Ishikawa (cell line): Measurements from ENCODE around the gene ABCG1.

Experiments
- CEBPB ChIP-seq: IDR thresholded peaks from 2 replicates; pipeline ENCODE4 v1.6.1; 2012
- CREB1 ChIP-seq: IDR thresholded peaks from 2 replicates; pipeline ENCODE4 v1.6.1; 2012; ENCODE audit warnings: low read depth
- EGR1 ChIP-seq: IDR thresholded peaks from 2 replicates; pipeline ENCODE4 v1.6.1; 2012
- EP300 ChIP-seq: IDR thresholded peaks from 2 replicates; pipeline ENCODE4 v1.6.1; 2012; ENCODE audit warnings: borderline replicate concordance
- FOXM1 ChIP-seq: IDR thresholded peaks from 2 replicates; pipeline ENCODE4 v1.6.1; 2012; ENCODE audit warnings: low read depth, borderline replicate concordance
- MAX ChIP-seq: IDR thresholded peaks from 2 replicates; pipeline ENCODE4 v1.6.1; 2012
- NFIC ChIP-seq: IDR thresholded peaks from 2 replicates; pipeline ENCODE4 v1.6.1; 2012
- RAD21 ChIP-seq: IDR thresholded peaks from 2 replicates; pipeline ENCODE4 v1.6.1; 2012; ENCODE audit warnings: low read depth
- TAF1 ChIP-seq: IDR thresholded peaks from 2 replicates; pipeline ENCODE4 v1.6.1; 2012; ENCODE audit warnings: low read depth, mild to moderate bottlenecking
- TEAD4 ChIP-seq: IDR thresholded peaks from 2 replicates; pipeline ENCODE4 v1.6.1; 2012
- YY1 ChIP-seq: IDR thresholded peaks from 2 replicates; pipeline ENCODE4 v1.6.1; 2012; ENCODE audit warnings: low read depth
- ZBTB7A ChIP-seq: IDR thresholded peaks from 2 replicates; pipeline ENCODE4 v1.6.1; 2012; ENCODE audit warnings: low read depth
- TF ChIP-seq, protein P1 (sequence below): IDR thresholded peaks from 2 replicates; pipeline ENCODE4 v1.6.1; 2012; ENCODE audit warnings: low read depth, mild to moderate bottlenecking
- TF ChIP-seq, protein P2 (sequence below): IDR thresholded peaks from 2 replicates; pipeline ENCODE4 v1.6.1; 2012

- TF ChIP-seq TAF1: no peak
- TF ChIP-seq MAX: no peak
- TF ChIP-seq EP300: no peak
- no peak for TF ChIP-seq YY1
- no peak for TF ChIP-seq FOXM1
- no peak for TF ChIP-seq NFIC
- no peak for TF ChIP-seq RAD21
- TF ChIP-seq, protein P1, sequence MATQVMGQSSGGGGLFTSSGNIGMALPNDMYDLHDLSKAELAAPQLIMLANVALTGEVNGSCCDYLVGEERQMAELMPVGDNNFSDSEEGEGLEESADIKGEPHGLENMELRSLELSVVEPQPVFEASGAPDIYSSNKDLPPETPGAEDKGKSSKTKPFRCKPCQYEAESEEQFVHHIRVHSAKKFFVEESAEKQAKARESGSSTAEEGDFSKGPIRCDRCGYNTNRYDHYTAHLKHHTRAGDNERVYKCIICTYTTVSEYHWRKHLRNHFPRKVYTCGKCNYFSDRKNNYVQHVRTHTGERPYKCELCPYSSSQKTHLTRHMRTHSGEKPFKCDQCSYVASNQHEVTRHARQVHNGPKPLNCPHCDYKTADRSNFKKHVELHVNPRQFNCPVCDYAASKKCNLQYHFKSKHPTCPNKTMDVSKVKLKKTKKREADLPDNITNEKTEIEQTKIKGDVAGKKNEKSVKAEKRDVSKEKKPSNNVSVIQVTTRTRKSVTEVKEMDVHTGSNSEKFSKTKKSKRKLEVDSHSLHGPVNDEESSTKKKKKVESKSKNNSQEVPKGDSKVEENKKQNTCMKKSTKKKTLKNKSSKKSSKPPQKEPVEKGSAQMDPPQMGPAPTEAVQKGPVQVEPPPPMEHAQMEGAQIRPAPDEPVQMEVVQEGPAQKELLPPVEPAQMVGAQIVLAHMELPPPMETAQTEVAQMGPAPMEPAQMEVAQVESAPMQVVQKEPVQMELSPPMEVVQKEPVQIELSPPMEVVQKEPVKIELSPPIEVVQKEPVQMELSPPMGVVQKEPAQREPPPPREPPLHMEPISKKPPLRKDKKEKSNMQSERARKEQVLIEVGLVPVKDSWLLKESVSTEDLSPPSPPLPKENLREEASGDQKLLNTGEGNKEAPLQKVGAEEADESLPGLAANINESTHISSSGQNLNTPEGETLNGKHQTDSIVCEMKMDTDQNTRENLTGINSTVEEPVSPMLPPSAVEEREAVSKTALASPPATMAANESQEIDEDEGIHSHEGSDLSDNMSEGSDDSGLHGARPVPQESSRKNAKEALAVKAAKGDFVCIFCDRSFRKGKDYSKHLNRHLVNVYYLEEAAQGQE: no peak
- TF ChIP-seq, protein P2, sequence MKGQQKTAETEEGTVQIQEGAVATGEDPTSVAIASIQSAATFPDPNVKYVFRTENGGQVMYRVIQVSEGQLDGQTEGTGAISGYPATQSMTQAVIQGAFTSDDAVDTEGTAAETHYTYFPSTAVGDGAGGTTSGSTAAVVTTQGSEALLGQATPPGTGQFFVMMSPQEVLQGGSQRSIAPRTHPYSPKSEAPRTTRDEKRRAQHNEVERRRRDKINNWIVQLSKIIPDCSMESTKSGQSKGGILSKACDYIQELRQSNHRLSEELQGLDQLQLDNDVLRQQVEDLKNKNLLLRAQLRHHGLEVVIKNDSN: no peak
- no peak for TF ChIP-seq TEAD4
- TF ChIP-seq EGR1: no peak
- TF ChIP-seq CREB1: no peak
- no peak for TF ChIP-seq CEBPB
- TF ChIP-seq ZBTB7A: no peak
Observed at GRCh38 chr21:42248241-42248640, 29.3 kb downstream of the ABCG1 start.
